Stimulated activated CD8-positive, alpha-beta memory T cell treated with anti-CD3 and anti-CD28 coated beads, Interleukin-12 subunit alpha, Interleukin-12 subunit beta, amount 100 ng/mL, for 4 hours (primary cell): Measurements from ENCODE around the gene SAMD1.
A peak's percentile ranks its signal among the peaks of the same experiment; 100 is the strongest.

Experiments
- DNase-seq: peaks from one replicate; pipeline ENCODE4 v3.0.0-alpha.2; 2020; ENCODE audit warnings: low read depth

Gene SAMD1

GRCh38 chr19:14090509-14091080, at the start of gene SAMD1:
Gene SAMD1, minus strand, starts transcription at chr19:14090751.
- DNase-seq = peak; percentile 82

- DNase-seq = no peak
Observed at GRCh38 chr19:14139944-14140343, 49.4 kb upstream of the SAMD1 start.

GRCh38 chr19:14138576-14139265, 48.2 kb upstream of the SAMD1 start:
- no peak for DNase-seq

DNA sequence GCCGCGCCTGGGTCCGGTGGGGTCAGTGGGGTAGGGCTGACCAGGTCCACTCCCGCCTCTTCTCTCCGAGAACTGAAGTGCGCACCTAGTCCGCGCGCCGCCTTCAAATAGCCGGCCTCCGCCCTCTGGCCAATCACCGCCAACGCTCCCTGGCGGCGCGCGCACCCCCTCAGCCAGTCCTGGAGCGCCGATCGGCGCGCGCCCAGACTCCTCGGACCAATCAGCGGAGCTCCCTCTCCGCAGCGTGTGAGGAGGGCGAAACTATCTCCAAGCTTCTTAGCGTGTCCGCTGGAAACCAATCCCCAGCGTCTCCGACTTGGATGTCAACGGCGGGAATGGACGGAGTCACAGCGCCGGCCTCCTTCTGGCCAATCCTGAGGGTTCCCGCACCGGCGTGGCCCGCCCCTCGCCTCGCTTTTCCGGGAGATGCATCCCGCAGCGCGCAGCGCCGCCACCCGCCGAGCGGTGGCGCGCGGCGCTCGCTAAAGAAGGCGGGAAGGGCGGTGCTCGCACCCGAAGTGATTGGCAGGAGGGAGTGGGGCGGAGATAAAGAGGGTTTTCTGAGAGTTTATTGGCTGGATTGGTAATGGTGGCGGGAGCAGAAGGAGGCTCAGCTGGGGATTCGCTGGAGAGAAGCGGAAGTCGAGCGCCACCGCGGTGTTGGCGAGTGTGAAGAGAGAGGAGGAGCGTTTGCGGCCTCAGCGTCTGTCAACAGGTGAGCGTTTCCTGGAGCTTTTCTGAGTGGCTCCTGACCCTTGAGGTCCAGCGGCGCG, 46.1 kb upstream of the SAMD1 start, which contains the start of gene ASF1B:
TSS of gene ASF1B (minus strand) at position 81 of the 773 bp plus-strand sequence. CDS start 133 bp downstream, outside the sequence.
- peak; percentile 93 for DNase-seq

GRCh38 chr19:14135985-14136508, 45.5 kb upstream of the SAMD1 start:
- DNase-seq = no peak

- DNase-seq = no peak
Observed at GRCh38 chr19:14135355-14135754, 44.8 kb upstream of the SAMD1 start.

DNA sequence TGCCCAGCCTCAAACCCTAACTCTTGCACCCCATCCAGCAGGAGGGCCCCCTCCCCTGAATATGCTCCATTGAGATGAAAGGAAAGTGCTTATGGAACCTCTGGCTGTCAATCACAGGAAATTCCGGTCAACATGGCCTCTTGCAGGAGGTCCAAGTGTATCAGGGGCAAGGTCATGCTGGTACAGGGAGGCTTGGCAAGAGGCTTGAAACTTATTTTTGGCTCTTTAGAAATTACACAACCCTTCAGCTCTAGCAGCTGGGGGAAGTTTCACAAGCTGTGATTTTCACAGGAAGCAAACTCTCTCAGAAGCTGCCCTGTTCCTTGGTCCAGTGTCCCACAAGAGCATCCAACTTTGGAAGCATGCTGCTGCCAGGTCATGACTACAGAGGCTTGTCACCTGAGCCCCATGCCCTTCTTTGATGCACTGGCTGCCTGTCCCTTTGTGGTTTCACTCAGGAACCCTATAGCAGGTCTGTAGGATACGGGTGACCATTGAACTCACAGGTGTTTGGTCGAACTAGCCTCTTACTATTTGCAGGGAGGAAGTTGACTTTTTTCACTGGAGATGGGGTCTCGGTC, 37.5 kb upstream of the SAMD1 start:
- DNase-seq = no peak

DNA sequence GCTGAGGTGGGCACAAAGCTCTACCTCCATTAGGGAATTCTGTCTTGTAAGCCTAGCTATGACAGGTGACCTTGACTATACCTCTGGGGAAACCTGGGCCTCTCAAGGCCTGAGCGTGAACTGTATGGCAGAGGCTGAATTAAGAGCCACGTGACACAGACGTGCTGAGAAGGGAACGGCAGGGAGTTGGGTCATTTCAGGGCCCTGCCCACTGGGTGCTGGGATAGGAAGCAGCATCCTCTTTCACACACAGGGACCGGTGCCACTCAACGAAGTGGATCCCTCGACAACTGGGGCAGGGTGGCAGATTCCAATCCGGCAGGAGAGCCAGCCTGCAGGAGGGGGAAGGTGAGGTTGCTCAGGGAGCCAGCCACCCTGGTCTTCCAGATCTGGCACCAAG, 36.6 kb upstream of the SAMD1 start:
- DNase-seq = no peak

GRCh38 chr19:14122924-14123323, 32.4 kb upstream of the SAMD1 start:
- no peak for DNase-seq

GRCh38 chr19:14120497-14120780, 29.9 kb upstream of the SAMD1 start:
- no peak for DNase-seq

DNA sequence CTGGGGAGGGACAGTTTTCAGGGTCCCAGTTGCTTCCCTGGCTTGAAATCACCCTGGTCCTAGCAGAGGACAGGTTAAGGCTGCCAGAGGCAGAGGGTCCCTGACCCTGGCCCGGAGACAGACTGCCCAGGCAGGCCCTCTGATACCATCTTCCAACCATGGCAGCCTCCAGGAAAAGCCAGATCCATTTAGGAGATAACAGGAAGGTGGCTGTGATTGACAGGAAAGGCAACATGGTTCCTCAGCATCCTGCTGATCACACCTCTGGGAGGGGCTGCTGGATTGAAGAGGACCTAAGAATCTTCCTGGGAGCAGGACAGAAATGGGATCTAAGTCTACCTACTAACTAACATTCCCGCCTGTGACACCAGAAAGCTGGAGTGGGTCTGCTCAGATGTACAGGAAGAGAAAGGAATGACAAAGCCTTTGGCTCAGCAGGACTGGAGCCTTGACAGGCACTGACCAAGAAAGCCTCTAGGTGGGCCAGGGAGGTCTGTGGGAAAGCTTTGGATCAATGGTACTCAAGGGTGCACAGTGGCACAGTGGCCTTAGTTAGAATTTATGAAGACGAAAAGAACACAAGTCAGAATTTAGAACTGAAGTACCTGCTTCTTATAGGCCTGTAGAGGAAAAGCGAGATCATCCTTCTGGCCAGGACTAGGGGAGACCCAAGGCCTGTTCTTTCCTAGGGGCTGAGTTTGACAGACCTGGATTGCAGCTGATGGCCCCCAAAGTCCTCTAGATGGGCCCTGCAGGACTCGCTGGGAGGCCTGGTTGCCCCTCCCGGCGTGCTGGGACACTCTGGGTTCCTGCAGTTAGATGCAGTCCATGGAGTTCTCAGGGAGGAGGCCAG, 29.3 kb upstream of the SAMD1 start:
- DNase-seq = no peak

GRCh38 chr19:14119146-14119545, 28.6 kb upstream of the SAMD1 start:
- no peak for DNase-seq

DNA sequence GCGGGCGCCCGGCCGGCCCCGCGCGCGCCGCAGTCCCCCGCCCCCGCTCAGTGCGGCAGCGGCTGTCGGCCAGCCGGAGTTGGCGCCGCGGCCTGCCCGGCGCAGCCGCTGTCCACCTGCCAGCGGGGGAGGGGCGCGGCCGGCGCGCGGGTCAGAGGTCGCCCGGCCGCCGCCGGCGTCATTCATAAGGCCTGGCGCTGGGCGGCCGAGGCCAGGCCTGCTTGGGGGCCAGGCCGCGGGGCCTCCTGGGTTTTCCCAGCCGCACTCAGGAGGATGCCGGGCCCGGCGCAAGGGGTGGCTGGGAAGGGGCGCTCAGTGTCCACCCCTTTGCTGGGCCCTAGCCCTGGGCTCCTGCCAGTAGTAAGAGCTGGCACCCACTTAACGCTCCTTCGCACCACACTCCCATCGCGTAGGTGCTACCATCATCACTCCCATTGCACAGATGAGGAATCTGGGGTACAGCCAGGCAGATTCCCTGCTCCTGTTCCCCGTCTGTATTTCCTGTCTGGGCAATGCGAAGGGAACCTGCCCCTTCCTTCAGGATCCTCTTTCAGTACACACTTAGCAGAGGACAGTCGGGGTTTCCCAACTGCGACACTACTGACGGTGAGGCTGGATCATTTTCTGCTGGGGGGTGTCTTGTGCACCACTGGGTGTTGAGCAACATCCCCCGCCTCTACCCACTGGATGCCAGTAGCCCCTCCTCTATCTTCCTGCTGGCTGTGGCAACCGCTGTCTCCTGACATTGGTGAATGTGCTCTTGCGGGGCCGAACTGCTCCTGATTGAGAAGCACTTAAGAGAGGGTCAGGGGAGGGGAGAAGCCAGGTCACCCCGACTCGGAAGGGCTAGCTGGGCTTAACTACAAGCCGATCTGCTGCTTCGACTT, 27.9 kb upstream of the SAMD1 start:
- DNase-seq = peak; percentile 16

- peak; percentile 99 for DNase-seq
Observed at GRCh38 chr19:14117668-14118164, 27.2 kb upstream of the SAMD1 start, which contains the start of gene PRKACA. Gene PRKACA, minus strand, starts transcription at chr19:14117762. Its CDS starts 215 bp downstream, at chr19:14117547.

DNA sequence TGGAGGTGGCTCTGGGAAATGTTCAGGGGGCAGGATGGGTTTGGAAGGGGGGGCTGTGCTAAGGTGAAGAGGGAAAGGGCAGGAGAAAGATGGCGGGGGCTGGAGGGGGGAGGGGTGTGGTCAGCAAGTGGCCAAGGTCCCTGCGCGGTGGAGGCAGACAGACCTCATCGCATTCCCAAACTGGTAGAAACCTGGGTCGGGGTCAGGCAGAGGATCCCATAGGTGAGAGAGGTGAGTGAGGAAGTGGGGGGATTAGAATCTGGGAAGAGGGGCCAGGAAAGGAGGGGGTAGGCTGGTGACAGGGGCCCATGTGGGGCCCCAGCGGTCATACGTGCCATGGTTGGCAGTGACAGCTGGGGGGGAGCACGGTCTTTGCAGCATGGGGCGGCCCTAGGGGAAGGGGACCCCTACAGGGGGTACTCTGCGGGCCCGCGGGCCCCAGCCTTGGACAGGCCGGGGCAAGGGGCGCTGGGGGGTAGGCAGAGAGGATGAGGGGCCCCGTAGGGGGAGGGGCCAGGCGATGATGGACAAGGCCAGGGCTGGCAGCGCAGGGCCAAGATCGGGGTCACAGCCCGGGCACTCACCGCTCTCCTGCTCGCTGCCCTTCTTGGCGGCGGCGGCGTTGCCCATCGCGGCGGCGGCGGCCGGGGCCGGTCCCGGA, 26.5 kb upstream of the SAMD1 start:
- DNase-seq = no peak

DNA sequence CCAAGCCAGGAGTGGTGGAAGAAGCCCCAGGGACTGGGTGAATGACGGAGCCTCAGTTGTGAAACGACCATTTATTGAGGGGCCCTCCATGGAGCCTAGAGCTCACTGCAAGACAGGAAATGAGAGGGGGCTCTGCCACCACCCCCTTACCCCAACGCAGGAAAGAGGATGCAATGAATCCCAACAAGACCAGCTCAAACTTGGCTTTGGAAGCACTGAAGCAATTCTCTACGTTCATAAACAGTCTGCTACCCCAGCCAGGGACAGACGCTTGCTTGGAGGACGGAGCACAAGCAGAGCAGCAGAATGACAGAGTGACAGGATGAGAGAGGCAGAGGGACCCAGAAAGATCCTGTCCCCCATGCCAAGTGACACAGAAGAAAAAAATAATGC, 26.0 kb upstream of the SAMD1 start:
- DNase-seq = no peak

DNA sequence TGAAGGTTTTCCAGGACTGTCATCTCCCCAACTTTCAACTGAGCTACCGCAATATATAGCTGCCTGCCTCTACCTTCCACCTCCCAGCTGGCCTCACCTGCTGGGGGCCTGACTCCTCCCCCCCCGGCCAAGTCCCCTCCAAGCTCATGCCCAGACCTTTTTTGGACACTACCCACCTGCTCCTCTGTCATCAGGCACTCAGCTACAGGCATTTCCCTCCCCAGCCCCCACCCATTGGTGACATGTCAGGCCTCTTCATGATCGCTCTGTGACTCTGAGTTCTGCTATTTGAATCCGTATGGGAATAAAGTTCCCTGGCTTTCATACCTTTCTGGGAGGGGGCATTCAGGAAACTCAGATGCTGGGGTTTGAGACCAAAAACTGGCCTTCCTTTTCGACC, 25.2 kb upstream of the SAMD1 start:
- no peak for DNase-seq

DNA sequence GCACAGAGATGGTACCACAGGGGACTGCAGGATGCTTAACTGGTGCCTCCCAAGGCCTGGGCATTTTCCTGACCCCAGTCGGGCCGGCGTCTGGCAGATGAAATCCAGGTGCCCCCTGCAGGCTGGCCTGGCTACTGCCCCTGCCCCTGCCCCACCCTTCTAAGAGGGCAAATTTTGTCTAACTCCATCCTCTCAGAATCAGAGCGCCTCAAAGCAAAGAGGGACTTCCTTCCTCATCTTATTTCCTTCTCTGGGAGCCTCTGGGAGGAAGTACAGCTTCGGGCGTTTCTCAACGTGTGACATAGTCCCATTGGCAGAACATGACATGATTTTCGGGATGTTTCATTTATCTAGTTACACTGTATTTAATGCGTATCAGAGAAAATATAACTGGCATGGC, 24.3 kb upstream of the SAMD1 start:
- peak; percentile 21 for DNase-seq

DNA sequence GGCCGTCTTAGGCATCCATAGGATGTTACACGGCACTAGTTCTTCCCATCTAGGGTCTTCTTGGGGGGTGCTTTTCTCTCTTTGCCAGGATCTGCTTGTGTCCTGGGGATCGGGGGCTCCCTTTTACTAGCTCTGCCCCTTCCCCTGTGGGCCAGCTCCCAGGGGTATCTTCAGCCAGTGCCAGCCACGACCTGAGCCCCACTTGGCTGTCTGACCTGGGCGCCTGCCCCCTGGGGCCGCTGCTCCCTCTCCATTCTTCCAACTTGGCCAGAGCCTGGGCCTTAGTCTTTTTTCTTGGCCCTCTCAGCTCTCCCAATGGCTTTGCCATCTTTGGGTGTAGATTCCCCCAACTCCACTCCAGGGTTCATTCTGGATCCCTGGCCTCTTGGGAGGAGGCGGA, 23.9 kb upstream of the SAMD1 start:
- no peak for DNase-seq
